H1 (cell line): Measurements from ENCODE around the gene NOMO2. TPM values are rescaled to one million over a fixed set of nuclear protein-coding genes. Genes with fewer than 3 reads are reported as not detected.
"Not testable (repeated sequence)": the region's sequence is repeated elsewhere in the genome, so short reads cannot be mapped to it uniquely, and the experiment has no call there.

Source experiments
- CTCF ChIA-PET: fragments of 300-600 bp; sonication (Branson Sonifier 250); formaldehyde crosslinking; loops from one replicate; lab custom pipeline; 2021; ENCODE audit not compliant: partially characterized antibody; lab: Charles Lee
- POLR2A ChIA-PET: fragments of 300-600 bp; sonication (Branson Sonifier 250); formaldehyde crosslinking; loops from one replicate; lab custom pipeline; 2021; ENCODE audit warnings: inconsistent platforms; ENCODE audit not compliant: partially characterized antibody; lab: Charles Lee
- DNase-seq, 2 experiments: peaks; one replicate each; pipeline versions ENCODE4 v3.0.0 to v3.0.0-alpha.2; 2010 to 2022; ENCODE audit warnings: low spot score in 2 of 2, low read depth in 1 of 2, mixed read lengths in 1 of 2
- FAIRE-seq: peaks from 2 replicates; lab custom pipeline; 2011; peaks lifted over from hg19 to GRCh38; lab: Jason Lieb, UNC
- H2AFZ ChIP-seq: 2 replicates; pipeline ENCODE4 v1.8.1; 2012; ENCODE audit warnings: low read length, inconsistent platforms
- H2AK5ac ChIP-seq: 2 replicates; pipeline ENCODE4 v1.6.1; 2013; ENCODE audit warnings: low read depth, low read length
- H2BK120ac ChIP-seq: replicated peaks from 2 replicates; pipeline ENCODE3; 2013; ENCODE audit warnings: low read depth, low read length, inconsistent platforms
- H2BK12ac ChIP-seq: 2 replicates; pipeline ENCODE4 v1.6.1; 2013; ENCODE audit warnings: low read depth, low read length
- H2BK15ac ChIP-seq: 2 replicates; pipeline ENCODE4 v1.6.1; 2013; ENCODE audit warnings: low read length
- H2BK20ac ChIP-seq: 2 replicates; pipeline ENCODE4 v1.6.1; 2013; ENCODE audit warnings: low read length
- H2BK5ac ChIP-seq: 2 replicates; pipeline ENCODE4 v1.6.1; 2013; ENCODE audit warnings: low read depth, low read length
- H3K14ac ChIP-seq: 2 replicates; pipeline ENCODE4 v1.6.1; 2013; ENCODE audit warnings: inconsistent platforms; ENCODE audit not compliant: insufficient read length
- H3K18ac ChIP-seq: 2 replicates; pipeline ENCODE4 v1.6.1; 2013; ENCODE audit warnings: low read length; ENCODE audit errors: extremely low read depth
- H3K23ac ChIP-seq: 2 replicates; pipeline ENCODE4 v1.6.1; 2013; ENCODE audit warnings: inconsistent platforms; ENCODE audit not compliant: insufficient read length
- H3K23me2 ChIP-seq: 2 replicates; pipeline ENCODE4 v1.6.1; 2013; ENCODE audit warnings: low read depth, low read length
- H3K27ac ChIP-seq: 2 replicates; pipeline ENCODE4 v1.6.1; 2011; ENCODE audit warnings: low read depth, low read length, inconsistent platforms
- H3K27me3 ChIP-seq, 4 experiments: replicated peaks in 1 of 4; 1 replicate in 1 of 4; 2 replicates in 3 of 4; pipeline versions ENCODE4 v1.6.1 to v1.8.1; 2011 to 2013; ENCODE audit warnings: low read length in 3 of 4, mild to moderate bottlenecking in 3 of 4, inconsistent platforms in 2 of 4, mixed read lengths in 2 of 4, moderate library complexity in 1 of 4; ENCODE audit not compliant: control insufficient read depth in 3 of 4, insufficient read depth in 3 of 4; ENCODE audit errors: extremely low read depth in 1 of 4
- H3K36me3 ChIP-seq, 4 experiments: 2 replicates each; pipeline versions ENCODE4 v1.6.1 to v1.8.1; 2011 to 2013; ENCODE audit warnings: mild to moderate bottlenecking in 4 of 4, low read length in 3 of 4, moderate library complexity in 2 of 4, control low read depth in 1 of 4, inconsistent platforms in 1 of 4; ENCODE audit not compliant: insufficient read depth in 4 of 4, control insufficient read depth in 2 of 4
- H3K4ac ChIP-seq: replicated peaks from 2 replicates; pipeline ENCODE3; 2013; ENCODE audit warnings: low read length, low read depth, mixed read lengths, inconsistent platforms; ENCODE audit not compliant: insufficient read length
- H3K4me1 ChIP-seq, 4 experiments: replicated peaks in 1 of 4; 1 replicate in 1 of 4; 2 replicates in 3 of 4; pipeline versions ENCODE4 v1.6.1 to v1.8.1; 2011 to 2013; ENCODE audit warnings: low read length in 3 of 4, inconsistent platforms in 2 of 4, mixed read lengths in 1 of 4; ENCODE audit not compliant: insufficient read depth in 4 of 4, control insufficient read depth in 3 of 4
- H3K4me2 ChIP-seq, 2 experiments: 2 replicates each; pipeline versions ENCODE4 v1.6.1 to v1.8.1; 2011 to 2013; ENCODE audit warnings: low read depth in 2 of 2, low read length in 2 of 2, control low read depth in 1 of 2, inconsistent platforms in 1 of 2, mild to moderate bottlenecking in 1 of 2; ENCODE audit not compliant: insufficient read depth in 1 of 2
- H3K4me3 ChIP-seq, 4 experiments: fragments of 200-600, 300-600 bp in 1 of 4; sonication (generic), shearing (Covaris generic), sonication (Bioruptor Twin) in 1 of 4; 2 replicates each; pipeline versions ENCODE4 v1.5.1 to v1.8.1; 2011 to 2016; ENCODE audit warnings: low read length in 4 of 4, low read depth in 3 of 4, control low read depth in 2 of 4, inconsistent platforms in 2 of 4, mild to moderate bottlenecking in 2 of 4, mixed read lengths in 1 of 4, moderate library complexity in 1 of 4; ENCODE audit not compliant: insufficient read depth in 2 of 4; ENCODE audit errors: extremely low read depth in 1 of 4
- H3K56ac ChIP-seq: replicated peaks from 2 replicates; pipeline ENCODE3; 2013; ENCODE audit warnings: low read depth, mild to moderate bottlenecking, mixed read lengths, low read length, inconsistent platforms; ENCODE audit not compliant: insufficient read length
- H3K79me1 ChIP-seq: 2 replicates; pipeline ENCODE4 v1.6.1; 2013; ENCODE audit warnings: low read depth, low read length, control low read depth
- H3K79me2 ChIP-seq, 2 experiments: 2 replicates each; pipeline versions ENCODE4 v1.6.1 to v1.8.1; 2012 to 2013; ENCODE audit warnings: low read length in 2 of 2, mild to moderate bottlenecking in 2 of 2, inconsistent platforms in 1 of 2; ENCODE audit not compliant: insufficient read depth in 2 of 2, control insufficient read depth in 1 of 2
- H3K9ac ChIP-seq, 4 experiments: replicated peaks in 1 of 4; 1 replicate in 1 of 4; 2 replicates in 3 of 4; pipeline versions ENCODE4 v1.6.1 to v1.8.1; 2011 to 2013; ENCODE audit warnings: low read depth in 3 of 4, low read length in 3 of 4, control low read depth in 2 of 4, mild to moderate bottlenecking in 2 of 4, moderate library complexity in 2 of 4, inconsistent platforms in 1 of 4; ENCODE audit errors: extremely low read depth in 1 of 4
- H3K9me3 ChIP-seq, 2 experiments: 2 replicates each; pipeline versions ENCODE4 v1.6.1 to v1.8.1; 2012 to 2013; ENCODE audit warnings: mild to moderate bottlenecking in 2 of 2, moderate library complexity in 2 of 2, control low read depth in 1 of 2, inconsistent platforms in 1 of 2, low read depth in 1 of 2, low read length in 1 of 2, mixed read lengths in 1 of 2; ENCODE audit not compliant: insufficient read depth in 2 of 2
- H4K20me1 ChIP-seq, 2 experiments: replicated peaks in 1 of 2; 2 replicates each; pipeline versions ENCODE3 to v1.8.1; 2011 to 2013; ENCODE audit warnings: inconsistent platforms in 2 of 2, low read length in 2 of 2, mild to moderate bottlenecking in 1 of 2; ENCODE audit not compliant: insufficient read depth in 2 of 2, control insufficient read depth in 1 of 2
- H4K5ac ChIP-seq: 2 replicates; pipeline ENCODE4 v1.6.1; 2013; ENCODE audit warnings: low read length, low read depth, mixed read lengths, inconsistent platforms; ENCODE audit not compliant: insufficient read length
- H4K8ac ChIP-seq: 2 replicates; pipeline ENCODE4 v1.8.0; 2013; ENCODE audit warnings: mild to moderate bottlenecking, moderate library complexity, low read length, inconsistent platforms; ENCODE audit not compliant: insufficient read depth; ENCODE audit errors: extremely low read depth
- H4K91ac ChIP-seq: replicated peaks from 2 replicates; pipeline ENCODE3; 2013; ENCODE audit warnings: low read length, mixed read lengths, inconsistent platforms; ENCODE audit not compliant: insufficient read length
- WGBS, 2 experiments: shearing (Covaris generic) in 1 of 2; methylation state at CpG; one replicate each; pipeline versions ENCODE4 v1.1.6 to v1.1.7; 2013 to 2015; ENCODE audit warnings: low lambda C conversion rate in 2 of 2, mixed read lengths in 2 of 2, inconsistent platforms in 1 of 2, low coverage in 1 of 2, missing lambda C conversion rate in 1 of 2; ENCODE audit not compliant: insufficient replicate concordance in 2 of 2, insufficient coverage in 1 of 2, insufficient read length in 1 of 2; ENCODE audit errors: extremely low coverage in 1 of 2, missing lambda C conversion rate in 1 of 2; 5-methylcytosine and 5-hydroxymethylcytosine counted together
- polyA plus RNA-seq, 7 experiments: library from polyadenylated mRNA; depleted of rRNA in 3 of 7; stranded (reverse) in 5 of 7; unstranded in 2 of 7; fragments of >200 nt in 5 of 7; fragments of 200-250 nt in 2 of 7; gene quantifications; 1 replicate in 5 of 7; 2 replicates in 1 of 7; 4 replicates in 1 of 7; pipeline versions ENCODE4 v1.2.1 to v1.2.3, GENCODE V29; 2011 to 2013; ENCODE audit warnings: missing spikeins in 2 of 7, mixed read lengths in 2 of 7
- total RNA-seq: library from RNA; stranded (reverse); fragmentation: NEBNext Ultra II Directional; extraction: Animal tissue kit (Norgen Biotek cat#: 25700); gene quantifications from 2 replicates; pipeline ENCODE4 v1.2.1, GENCODE V29; 2021

Gene NOMO2
- total and polyA plus RNA-seq, 2 of the 8 experiments (the other 6 are each of a cell fraction or from before 2014, with no cell fraction given) = 116 to 137 TPM

DNA sequence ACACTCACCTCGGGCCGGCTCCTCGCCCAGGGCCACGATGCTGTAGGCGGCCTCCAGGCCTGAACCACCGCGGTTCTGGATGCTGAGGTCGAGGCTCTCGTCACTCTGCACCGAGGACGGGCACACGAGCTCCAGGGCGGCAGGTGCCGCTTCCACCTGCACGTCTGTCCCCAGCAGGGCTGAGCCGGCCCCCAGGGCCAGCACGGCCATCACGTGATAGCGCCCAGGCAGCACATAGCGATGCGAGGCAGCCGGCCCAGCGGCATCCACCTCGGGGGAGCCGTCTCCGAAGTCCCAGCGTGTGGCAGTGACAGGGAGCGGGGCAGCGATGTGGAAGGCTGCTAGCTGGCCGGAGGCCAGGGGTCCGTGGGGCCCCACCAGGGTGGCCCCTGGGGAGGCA lies 167.5 kb downstream of the NOMO2 start:
- H2BK20ac ChIP-seq, H3K23ac ChIP-seq, H3K18ac ChIP-seq, H3K23me2 ChIP-seq, H2BK15ac ChIP-seq, H3K36me3 ChIP-seq, H3K4me2 ChIP-seq, H3K27ac ChIP-seq, H3K79me2 ChIP-seq, H3K4me1 ChIP-seq, H4K91ac ChIP-seq, H2AK5ac ChIP-seq, H3K4me3 ChIP-seq, H3K14ac ChIP-seq, H2BK12ac ChIP-seq, H4K5ac ChIP-seq, FAIRE-seq, H2BK120ac ChIP-seq, CTCF ChIA-PET, H2AFZ ChIP-seq, POLR2A ChIA-PET, H3K79me1 ChIP-seq, H4K8ac ChIP-seq, H3K56ac ChIP-seq, H3K27me3 ChIP-seq, H3K9me3 ChIP-seq, H3K9ac ChIP-seq, DNase-seq, H3K4ac ChIP-seq, H4K20me1 ChIP-seq, H2BK5ac ChIP-seq: not testable (repeated sequence)
- WGBS, 2 experiments = 71% methylated on average over 6 of the region's 31 CpGs; no CpG with 5 or more reads in 1 of the 2 experiments

- FAIRE-seq, H2BK15ac ChIP-seq, H3K27ac ChIP-seq, DNase-seq, H3K4me2 ChIP-seq, H4K20me1 ChIP-seq, H2BK20ac ChIP-seq, H3K23ac ChIP-seq, H3K23me2 ChIP-seq, H3K9me3 ChIP-seq, H4K91ac ChIP-seq, H2BK120ac ChIP-seq, H2BK5ac ChIP-seq, H3K79me1 ChIP-seq, H4K5ac ChIP-seq, H3K14ac ChIP-seq, H3K4me1 ChIP-seq, H3K56ac ChIP-seq, H2AK5ac ChIP-seq, H3K4me3 ChIP-seq, H3K36me3 ChIP-seq, H2BK12ac ChIP-seq, H4K8ac ChIP-seq, H3K79me2 ChIP-seq, H3K4ac ChIP-seq, H3K27me3 ChIP-seq, H3K9ac ChIP-seq, H3K18ac ChIP-seq, CTCF ChIA-PET, POLR2A ChIA-PET, H2AFZ ChIP-seq: not testable (repeated sequence)
- WGBS, 2 experiments = no CpG with 5 or more reads among the region's 43 CpGs
Observed at GRCh38 chr16:18387767-18388166, 174.1 kb downstream of the NOMO2 start.
